OCI-LY1 (cell line): ENCODE results near the gene SH3BP5L.

Experiments
- H2AFZ ChIP-seq: fragments of 200-600 bp; sonication (generic), shearing (Covaris generic); 2 replicates; pipeline ENCODE4 v1.6.0; 2014; ENCODE audit warnings: antibody characterized with exemption, mild to moderate bottlenecking, low read length
- H3F3A ChIP-seq: fragments of 200-600 bp; sonication (generic), shearing (Covaris generic); 2 replicates; pipeline ENCODE4 v1.6.0; 2014; ENCODE audit warnings: mild to moderate bottlenecking, antibody characterized with exemption, low read length, moderate library complexity; ENCODE audit not compliant: insufficient read depth
- H3K27ac ChIP-seq: fragments of 200-600 bp; sonication (generic); 2 replicates; pipeline ENCODE4 v1.5.1; 2014; ENCODE audit warnings: low read length, mixed run types, mild to moderate bottlenecking, low read depth; ENCODE audit not compliant: poor library complexity, severe bottlenecking
- H3K27me3 ChIP-seq: fragments of 200-600 bp; sonication (generic); 2 replicates; pipeline ENCODE4 v1.6.0; 2014; ENCODE audit warnings: antibody characterized with exemption, mild to moderate bottlenecking, low read length, moderate library complexity; ENCODE audit not compliant: insufficient read depth
- H3K36me3 ChIP-seq: fragments of 200-600 bp; sonication (generic); 2 replicates; pipeline ENCODE4 v1.6.1; 2014; ENCODE audit warnings: mild to moderate bottlenecking, antibody characterized with exemption, low read length, moderate library complexity, mixed read lengths; ENCODE audit not compliant: insufficient read depth
- H3K4me1 ChIP-seq: fragments of 200-600 bp; sonication (generic); 2 replicates; pipeline ENCODE4 v1.5.1; 2014; ENCODE audit warnings: mild to moderate bottlenecking, low read length, moderate library complexity; ENCODE audit not compliant: insufficient read depth, severe bottlenecking
- H3K4me2 ChIP-seq: fragments of 200-600 bp; sonication (generic), shearing (Covaris generic); 2 replicates; pipeline ENCODE4 v1.6.1; 2014; ENCODE audit warnings: low read length
- H3K4me3 ChIP-seq: fragments of 200-600 bp; sonication (generic); 2 replicates; pipeline ENCODE4 v1.5.1; 2014; ENCODE audit warnings: low read length, low read depth, mild to moderate bottlenecking, mixed read lengths; ENCODE audit not compliant: poor library complexity, severe bottlenecking
- H3K79me2 ChIP-seq: fragments of 200-600 bp; shearing (Covaris generic); 2 replicates; pipeline ENCODE4 v1.6.1; 2016; ENCODE audit warnings: mixed run types, low read length, mixed read lengths; ENCODE audit not compliant: insufficient read depth
- H3K9ac ChIP-seq: fragments of 200-600 bp; sonication (generic), shearing (Covaris generic); 2 replicates; pipeline ENCODE4 v1.6.1; 2014; ENCODE audit warnings: mild to moderate bottlenecking, low read length, mixed read lengths
- H3K9me2 ChIP-seq: fragments of 200-600 bp; sonication (generic), shearing (Covaris generic); 2 replicates; pipeline ENCODE4 v1.6.1; 2014; ENCODE audit warnings: low read depth, mild to moderate bottlenecking, low read length, mixed read lengths
- H3K9me3 ChIP-seq: fragments of 200-600 bp; shearing (Covaris generic); 2 replicates; pipeline ENCODE4 v1.6.1; 2014; ENCODE audit warnings: low read length, mixed read lengths
- H4K20me1 ChIP-seq: fragments of 200-600 bp; sonication (generic), shearing (Covaris generic); 2 replicates; pipeline ENCODE4 v1.6.0; 2016; ENCODE audit warnings: mild to moderate bottlenecking, low read length; ENCODE audit not compliant: insufficient read depth
- CTCF ChIP-seq: fragments of 200-600 bp; sonication (generic), shearing (Covaris generic); IDR thresholded peaks from 2 replicates; pipeline ENCODE4 v1.5.1; 2017; ENCODE audit warnings: mild to moderate bottlenecking, antibody characterized with exemption, low read length, moderate library complexity, mixed read lengths
- EZH2 ChIP-seq: fragments of 200-600 bp; sonication (generic), shearing (Covaris generic); IDR thresholded peaks from 2 replicates; pipeline ENCODE4 v1.8.0; 2017; ENCODE audit warnings: borderline replicate concordance, mixed run types, mild to moderate bottlenecking, antibody characterized with exemption, low read length, moderate library complexity, mixed read lengths

Gene SH3BP5L

GRCh38 chr1:248850124-248850523, 24.4 kb upstream of the SH3BP5L start:
- H3K27me3 ChIP-seq: no peaks in the 10 kb centered on the region
- no peak overlapping the region for H3K4me2 ChIP-seq
- peaks cover 85% of the 10 kb centered on the region for H3K36me3 ChIP-seq
- H2AFZ ChIP-seq: no peak overlapping the region
- H3K79me2 ChIP-seq: no peaks in the 10 kb centered on the region
- no peaks in the 10 kb centered on the region for H4K20me1 ChIP-seq
- H3K9me3 ChIP-seq: no peaks in the 10 kb centered on the region
- TF ChIP-seq EZH2 (no peak), CTCF (no peak)
- H3K4me3 ChIP-seq: no peak overlapping the region
- H3F3A ChIP-seq: no peaks in the 10 kb centered on the region
- peaks cover 6% of the 10 kb centered on the region for H3K4me1 ChIP-seq
- H3K9ac ChIP-seq: no peak overlapping the region
- H3K27ac ChIP-seq: no peak overlapping the region
- H3K9me2 ChIP-seq: no peaks in the 10 kb centered on the region

DNA sequence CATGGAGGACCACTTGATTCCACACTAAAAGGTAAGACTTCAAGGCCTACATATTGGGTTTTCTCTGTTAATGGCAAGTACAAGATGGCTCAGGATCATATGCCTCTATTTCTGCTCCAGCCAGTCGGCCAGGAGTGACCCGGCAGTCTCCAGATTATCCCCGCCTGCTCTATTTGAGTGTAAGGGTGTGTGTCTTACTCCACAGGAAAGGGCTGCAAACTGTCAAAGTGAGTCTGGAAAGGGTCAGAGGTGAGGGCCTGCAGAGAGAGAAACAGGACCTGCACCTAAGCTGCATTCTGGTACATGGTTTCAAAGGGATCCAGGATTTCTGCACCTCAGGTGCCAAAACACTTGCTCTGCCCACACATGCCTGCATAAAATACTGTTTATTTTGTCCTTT, 23.9 kb upstream of the SH3BP5L start:
- H3K4me1 ChIP-seq: peaks cover 6% of the 10 kb centered on the region
- H3K4me3 ChIP-seq: no peak overlapping the region
- TF ChIP-seq CTCF: no peak
- TF ChIP-seq EZH2: no peak
- H3K9ac ChIP-seq: no peak overlapping the region
- H3K79me2 ChIP-seq: no peaks in the 10 kb centered on the region
- peaks cover 86% of the 10 kb centered on the region for H3K36me3 ChIP-seq
- H3K4me2 ChIP-seq: no peak overlapping the region
- H2AFZ ChIP-seq: no peak overlapping the region
- no peaks in the 10 kb centered on the region for H3F3A ChIP-seq
- H3K27me3 ChIP-seq: no peaks in the 10 kb centered on the region
- no peak overlapping the region for H3K27ac ChIP-seq
- H3K9me2 ChIP-seq: no peaks in the 10 kb centered on the region
- H3K9me3 ChIP-seq: no peaks in the 10 kb centered on the region
- H4K20me1 ChIP-seq: no peaks in the 10 kb centered on the region

GRCh38 chr1:248849152-248849551, 23.4 kb upstream of the SH3BP5L start:
- peaks cover 90% of the 10 kb centered on the region for H3K36me3 ChIP-seq

More at GRCh38 chr1:248849152-248849551, 23.4 kb upstream of the SH3BP5L start:
- H3K9me3 ChIP-seq: no peaks in the 10 kb centered on the region
- H3K9me2 ChIP-seq: no peaks in the 10 kb centered on the region
- no peaks in the 10 kb centered on the region for H4K20me1 ChIP-seq
- H3K9ac ChIP-seq: no peak overlapping the region
- H3K27ac ChIP-seq: no peak overlapping the region
- H3K27me3 ChIP-seq: no peaks in the 10 kb centered on the region
- H3K4me2 ChIP-seq: no peak overlapping the region
- H3K79me2 ChIP-seq: no peaks in the 10 kb centered on the region
- H2AFZ ChIP-seq: no peak overlapping the region
- TF ChIP-seq EZH2 (no peak), CTCF (no peak)
- H3F3A ChIP-seq: no peaks in the 10 kb centered on the region
- peaks cover 6% of the 10 kb centered on the region for H3K4me1 ChIP-seq
- H3K4me3 ChIP-seq: no peak overlapping the region
